ENCODE measurements around the gene PIGC. TPM values are rescaled to one million over a fixed set of nuclear protein-coding genes. Genes with fewer than 3 reads are reported as not detected.

Gene PIGC
- total and polyA plus RNA-seq, 10 of the 15 experiments (the other 5 are each of a cell fraction or from before 2014, with no cell fraction given), result 11.0 to 37.3 (median 19.6) TPM

DNA sequence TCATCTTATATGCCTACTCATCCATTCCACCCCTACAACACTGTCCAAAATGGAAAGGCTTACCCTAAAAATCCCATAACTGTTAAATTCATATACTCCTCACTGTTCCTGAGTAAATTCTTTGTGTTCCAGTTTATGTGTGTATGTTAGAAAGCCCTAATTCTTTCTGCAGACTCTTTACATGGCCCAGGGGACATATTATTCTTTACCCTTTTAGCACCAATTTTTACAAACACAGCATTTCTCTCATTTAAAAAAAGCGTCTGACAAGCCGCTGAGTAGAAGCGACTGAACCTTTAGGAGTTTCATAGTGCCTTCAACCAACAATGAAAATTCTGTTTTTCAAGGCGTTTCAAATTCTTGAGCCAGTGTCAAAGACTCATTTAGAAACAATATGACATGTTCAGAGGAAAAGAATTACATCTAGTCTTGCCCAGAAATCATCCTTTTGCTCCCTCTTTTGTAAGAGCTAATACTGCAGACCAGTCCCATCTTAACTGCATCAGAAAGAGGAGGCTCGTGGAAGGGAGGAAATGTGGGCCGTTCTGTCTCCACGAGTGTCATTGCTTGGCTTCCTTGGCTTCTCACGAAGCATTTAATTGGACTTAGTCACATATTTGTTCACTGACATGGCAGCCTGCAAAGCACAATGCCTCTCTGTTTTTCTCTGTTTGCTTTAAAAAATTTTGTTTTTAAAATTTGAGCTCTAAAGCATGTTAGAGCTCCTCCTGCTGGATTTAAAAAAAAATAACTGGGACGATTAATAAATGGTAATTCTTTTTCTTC lies 44.7 kb downstream of the PIGC start (continued):
- TF ChIP-seq, protein P1, sequence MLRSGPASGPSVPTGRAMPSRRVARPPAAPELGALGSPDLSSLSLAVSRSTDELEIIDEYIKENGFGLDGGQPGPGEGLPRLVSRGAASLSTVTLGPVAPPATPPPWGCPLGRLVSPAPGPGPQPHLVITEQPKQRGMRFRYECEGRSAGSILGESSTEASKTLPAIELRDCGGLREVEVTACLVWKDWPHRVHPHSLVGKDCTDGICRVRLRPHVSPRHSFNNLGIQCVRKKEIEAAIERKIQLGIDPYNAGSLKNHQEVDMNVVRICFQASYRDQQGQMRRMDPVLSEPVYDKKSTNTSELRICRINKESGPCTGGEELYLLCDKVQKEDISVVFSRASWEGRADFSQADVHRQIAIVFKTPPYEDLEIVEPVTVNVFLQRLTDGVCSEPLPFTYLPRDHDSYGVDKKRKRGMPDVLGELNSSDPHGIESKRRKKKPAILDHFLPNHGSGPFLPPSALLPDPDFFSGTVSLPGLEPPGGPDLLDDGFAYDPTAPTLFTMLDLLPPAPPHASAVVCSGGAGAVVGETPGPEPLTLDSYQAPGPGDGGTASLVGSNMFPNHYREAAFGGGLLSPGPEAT (IDR thresholded peaks at IDR 0.05; ENCODE audit: low read depth), result peak; percentile 28; the same call in 1 of the 2 replicates
- TF ChIP-seq KAT2A (conservative IDR thresholded peaks at IDR 0.05; ENCODE audit: control insufficient read depth, low read depth, low read length), result no peak
- no peak for TF ChIP-seq RCOR1 (conservative IDR thresholded peaks at IDR 0.05; ENCODE audit: low read depth, low read length)
- no peak for TF ChIP-seq CREB1 (IDR thresholded peaks at IDR 0.05; ENCODE audit: low read depth)
- TF ChIP-seq ZNF207 (IDR thresholded peaks at IDR 0.05; ENCODE audit: borderline replicate concordance), result no peak
- no peak for TF ChIP-seq BMI1 (IDR thresholded peaks at IDR 0.05; ENCODE audit: borderline replicate concordance)
- TF ChIP-seq, protein P2, sequence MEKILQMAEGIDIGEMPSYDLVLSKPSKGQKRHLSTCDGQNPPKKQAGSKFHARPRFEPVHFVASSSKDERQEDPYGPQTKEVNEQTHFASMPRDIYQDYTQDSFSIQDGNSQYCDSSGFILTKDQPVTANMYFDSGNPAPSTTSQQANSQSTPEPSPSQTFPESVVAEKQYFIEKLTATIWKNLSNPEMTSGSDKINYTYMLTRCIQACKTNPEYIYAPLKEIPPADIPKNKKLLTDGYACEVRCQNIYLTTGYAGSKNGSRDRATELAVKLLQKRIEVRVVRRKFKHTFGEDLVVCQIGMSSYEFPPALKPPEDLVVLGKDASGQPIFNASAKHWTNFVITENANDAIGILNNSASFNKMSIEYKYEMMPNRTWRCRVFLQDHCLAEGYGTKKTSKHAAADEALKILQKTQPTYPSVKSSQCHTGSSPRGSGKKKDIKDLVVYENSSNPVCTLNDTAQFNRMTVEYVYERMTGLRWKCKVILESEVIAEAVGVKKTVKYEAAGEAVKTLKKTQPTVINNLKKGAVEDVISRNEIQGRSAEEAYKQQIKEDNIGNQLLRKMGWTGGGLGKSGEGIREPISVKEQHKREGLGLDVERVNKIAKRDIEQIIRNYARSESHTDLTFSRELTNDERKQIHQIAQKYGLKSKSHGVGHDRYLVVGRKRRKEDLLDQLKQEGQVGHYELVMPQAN (conservative IDR thresholded peaks at IDR 0.05), result no peak
- no peak for TF ChIP-seq LARP7 (IDR thresholded peaks at IDR 0.05)
- TF ChIP-seq IRF4 (IDR thresholded peaks at IDR 0.05; ENCODE audit: low read depth, low read length), result no peak
- TF ChIP-seq, protein P3, sequence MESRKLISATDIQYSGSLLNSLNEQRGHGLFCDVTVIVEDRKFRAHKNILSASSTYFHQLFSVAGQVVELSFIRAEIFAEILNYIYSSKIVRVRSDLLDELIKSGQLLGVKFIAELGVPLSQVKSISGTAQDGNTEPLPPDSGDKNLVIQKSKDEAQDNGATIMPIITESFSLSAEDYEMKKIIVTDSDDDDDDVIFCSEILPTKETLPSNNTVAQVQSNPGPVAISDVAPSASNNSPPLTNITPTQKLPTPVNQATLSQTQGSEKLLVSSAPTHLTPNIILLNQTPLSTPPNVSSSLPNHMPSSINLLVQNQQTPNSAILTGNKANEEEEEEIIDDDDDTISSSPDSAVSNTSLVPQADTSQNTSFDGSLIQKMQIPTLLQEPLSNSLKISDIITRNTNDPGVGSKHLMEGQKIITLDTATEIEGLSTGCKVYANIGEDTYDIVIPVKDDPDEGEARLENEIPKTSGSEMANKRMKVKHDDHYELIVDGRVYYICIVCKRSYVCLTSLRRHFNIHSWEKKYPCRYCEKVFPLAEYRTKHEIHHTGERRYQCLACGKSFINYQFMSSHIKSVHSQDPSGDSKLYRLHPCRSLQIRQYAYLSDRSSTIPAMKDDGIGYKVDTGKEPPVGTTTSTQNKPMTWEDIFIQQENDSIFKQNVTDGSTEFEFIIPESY (IDR thresholded peaks at IDR 0.05), result no peak
- TF ChIP-seq EED (IDR thresholded peaks at IDR 0.05; ENCODE audit: low read depth), result no peak
- TF ChIP-seq YBX1 (IDR thresholded peaks at IDR 0.05), result no peak
- TF ChIP-seq NFYB (IDR thresholded peaks at IDR 0.05; ENCODE audit: insufficient read depth, low read depth, low read length), result no peak
- TF ChIP-seq SIX5 (IDR thresholded peaks at IDR 0.05; ENCODE audit: low read depth, low read length, severe bottlenecking), result no peak
- TF ChIP-seq, protein P4, sequence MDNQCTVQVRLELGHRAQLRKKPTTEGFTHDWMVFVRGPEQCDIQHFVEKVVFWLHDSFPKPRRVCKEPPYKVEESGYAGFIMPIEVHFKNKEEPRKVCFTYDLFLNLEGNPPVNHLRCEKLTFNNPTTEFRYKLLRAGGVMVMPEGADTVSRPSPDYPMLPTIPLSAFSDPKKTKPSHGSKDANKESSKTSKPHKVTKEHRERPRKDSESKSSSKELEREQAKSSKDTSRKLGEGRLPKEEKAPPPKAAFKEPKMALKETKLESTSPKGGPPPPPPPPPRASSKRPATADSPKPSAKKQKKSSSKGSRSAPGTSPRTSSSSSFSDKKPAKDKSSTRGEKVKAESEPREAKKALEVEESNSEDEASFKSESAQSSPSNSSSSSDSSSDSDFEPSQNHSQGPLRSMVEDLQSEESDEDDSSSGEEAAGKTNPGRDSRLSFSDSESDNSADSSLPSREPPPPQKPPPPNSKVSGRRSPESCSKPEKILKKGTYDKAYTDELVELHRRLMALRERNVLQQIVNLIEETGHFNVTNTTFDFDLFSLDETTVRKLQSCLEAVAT (IDR thresholded peaks at IDR 0.05), result 0 out of 2 replicates have a peak, but pooled peaks have one; percentile 28
- TF ChIP-seq, protein P5, sequence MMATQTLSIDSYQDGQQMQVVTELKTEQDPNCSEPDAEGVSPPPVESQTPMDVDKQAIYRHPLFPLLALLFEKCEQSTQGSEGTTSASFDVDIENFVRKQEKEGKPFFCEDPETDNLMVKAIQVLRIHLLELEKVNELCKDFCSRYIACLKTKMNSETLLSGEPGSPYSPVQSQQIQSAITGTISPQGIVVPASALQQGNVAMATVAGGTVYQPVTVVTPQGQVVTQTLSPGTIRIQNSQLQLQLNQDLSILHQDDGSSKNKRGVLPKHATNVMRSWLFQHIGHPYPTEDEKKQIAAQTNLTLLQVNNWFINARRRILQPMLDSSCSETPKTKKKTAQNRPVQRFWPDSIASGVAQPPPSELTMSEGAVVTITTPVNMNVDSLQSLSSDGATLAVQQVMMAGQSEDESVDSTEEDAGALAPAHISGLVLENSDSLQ (IDR thresholded peaks at IDR 0.05), result 0 out of 2 replicates have a peak, but pooled peaks have one; percentile 6
- no peak for TF ChIP-seq ZNF24 (IDR thresholded peaks at IDR 0.05)
- no peak for TF ChIP-seq TCF3 (IDR thresholded peaks at IDR 0.05; ENCODE audit: borderline replicate concordance, insufficient read depth, low read depth, low read length)
- TF ChIP-seq DPF2 (IDR thresholded peaks at IDR 0.05), result no peak

Data from GM12878 (cell line).